SK-N-SH treated with all-trans-retinoic acid at 6 μM for 48 hours (cell line): ENCODE data around the gene DHRS3.
A peak's percentile ranks its signal among the peaks of the same experiment; 100 is the strongest.

Source experiments
- ATAC-seq: fragments of 200-7000 bp; cut with Tn5 transposase; 3 replicates; pipeline ENCODE4 v1.9.1; 2020; ENCODE audit warnings: mild to moderate bottlenecking, moderate library complexity
- ARNTL ChIP-seq: fragments of 450-650 bp; formaldehyde crosslinking; IDR thresholded peaks from 2 replicates; pipeline ENCODE4 v1.5.0; 2020; ENCODE audit warnings: low read depth, mild to moderate bottlenecking, moderate library complexity, borderline replicate concordance
- BACH2 ChIP-seq: fragments of 250-450 bp; sonication (Bioruptor Pico); IDR thresholded peaks from 2 replicates; pipeline ENCODE4 v1.9.0; 2021; ENCODE audit warnings: mild to moderate bottlenecking, borderline replicate concordance
- CSDC2 ChIP-seq: fragments of 250-450 bp; sonication (Bioruptor Pico); IDR thresholded peaks from 2 replicates; pipeline ENCODE4 v1.5.0; 2020; ENCODE audit warnings: mild to moderate bottlenecking, moderate library complexity
- ESRRG ChIP-seq: fragments of 250-450 bp; sonication (Bioruptor Pico); IDR thresholded peaks from 2 replicates; pipeline ENCODE4 v1.6.1; 2021; ENCODE audit warnings: mild to moderate bottlenecking
- GLIS3 ChIP-seq: fragments of 250-450 bp; sonication (Bioruptor Pico); IDR thresholded peaks from 2 replicates; pipeline ENCODE4 v1.5.0; 2020; ENCODE audit warnings: mild to moderate bottlenecking, moderate library complexity
- ISL1 ChIP-seq: fragments of 250-450 bp; sonication (Bioruptor Pico); IDR thresholded peaks from 2 replicates; pipeline ENCODE4 v2.1.2; 2022; ENCODE audit warnings: mild to moderate bottlenecking, moderate library complexity
- OSR1 ChIP-seq: fragments of 250-450 bp; sonication (Bioruptor Pico); IDR thresholded peaks from 2 replicates; pipeline ENCODE4 v1.8.0; 2022; ENCODE audit warnings: moderate library complexity, mild to moderate bottlenecking, inconsistent platforms
- POU6F1 ChIP-seq: fragments of 250-450 bp; sonication (Bioruptor Pico); IDR thresholded peaks from 2 replicates; pipeline ENCODE4 v1.8.0; 2021; ENCODE audit warnings: low read depth, mild to moderate bottlenecking, moderate library complexity, borderline replicate concordance
- PPARA ChIP-seq: fragments of 250-450 bp; sonication (Bioruptor Pico); IDR thresholded peaks from 2 replicates; pipeline ENCODE4 v1.5.0; 2020; ENCODE audit warnings: mild to moderate bottlenecking, borderline replicate concordance
- RARB ChIP-seq: fragments of 250-450 bp; sonication (Bioruptor Pico); IDR thresholded peaks from 2 replicates; pipeline ENCODE4 v1.8.0; 2021; ENCODE audit warnings: mild to moderate bottlenecking, moderate library complexity
- SNAI2 ChIP-seq: fragments of 250-450 bp; sonication (Bioruptor Pico); IDR thresholded peaks from 2 replicates; pipeline ENCODE4 v1.5.0; 2020; ENCODE audit warnings: mild to moderate bottlenecking, moderate library complexity
- TCF4 ChIP-seq: fragments of 250-450 bp; sonication (Bioruptor Pico); IDR thresholded peaks from 2 replicates; pipeline ENCODE4 v1.8.0; 2021; ENCODE audit warnings: mild to moderate bottlenecking, moderate library complexity, borderline replicate concordance
- TOX ChIP-seq: fragments of 250-450 bp; sonication (Bioruptor Pico); IDR thresholded peaks from 2 replicates; pipeline ENCODE4 v1.8.0; 2021; ENCODE audit warnings: mild to moderate bottlenecking, moderate library complexity, borderline replicate concordance
- TSHZ2 ChIP-seq: fragments of 250-450 bp; sonication (Bioruptor Pico); IDR thresholded peaks from 2 replicates; pipeline ENCODE4 v1.5.0; 2020; ENCODE audit warnings: mild to moderate bottlenecking, moderate library complexity
- ZC3H10 ChIP-seq: fragments of 250-450 bp; sonication (Bioruptor Pico); IDR thresholded peaks from 2 replicates; pipeline ENCODE4 v1.5.1; 2021; ENCODE audit warnings: mild to moderate bottlenecking, moderate library complexity
- ZFP3 ChIP-seq: fragments of 250-450 bp; sonication (Bioruptor Pico); IDR thresholded peaks from 2 replicates; pipeline ENCODE4 v1.5.0; 2020; ENCODE audit warnings: mild to moderate bottlenecking, moderate library complexity
- ZFP30 ChIP-seq: fragments of 450-650 bp; formaldehyde crosslinking; IDR thresholded peaks from 2 replicates; pipeline ENCODE4 v1.5.0; 2022; ENCODE audit warnings: mild to moderate bottlenecking, moderate library complexity
- ZNF565 ChIP-seq: fragments of 450-650 bp; formaldehyde crosslinking; conservative IDR thresholded peaks from 2 replicates; pipeline ENCODE4 v1.5.0; 2020; ENCODE audit warnings: low read depth, mild to moderate bottlenecking, moderate library complexity
- ZNF70 ChIP-seq: fragments of 450-650 bp; formaldehyde crosslinking; IDR thresholded peaks from 2 replicates; pipeline ENCODE4 v1.5.0; 2020; ENCODE audit warnings: mild to moderate bottlenecking, moderate library complexity
- ZNF8 ChIP-seq: fragments of 450-650 bp; formaldehyde crosslinking; IDR thresholded peaks from 2 replicates; pipeline ENCODE4 v1.5.0; 2020; ENCODE audit warnings: mild to moderate bottlenecking, moderate library complexity
- TF ChIP-seq, protein P1 (sequence below): fragments of 250-450 bp; sonication (Bioruptor Pico); IDR thresholded peaks from 2 replicates; pipeline ENCODE4 v1.5.1; 2021; ENCODE audit warnings: mild to moderate bottlenecking, moderate library complexity
- TF ChIP-seq, protein P2 (sequence below): fragments of 250-450 bp; sonication (Bioruptor Pico); IDR thresholded peaks from 2 replicates; pipeline ENCODE4 v1.5.1; 2020; ENCODE audit warnings: low read depth, mild to moderate bottlenecking, moderate library complexity
- TF ChIP-seq, protein P3 (sequence below): fragments of 250-450 bp; sonication (Bioruptor Pico); IDR thresholded peaks from 2 replicates; pipeline ENCODE4 v1.8.0; 2020; ENCODE audit warnings: mild to moderate bottlenecking, moderate library complexity, borderline replicate concordance

Gene DHRS3

DNA sequence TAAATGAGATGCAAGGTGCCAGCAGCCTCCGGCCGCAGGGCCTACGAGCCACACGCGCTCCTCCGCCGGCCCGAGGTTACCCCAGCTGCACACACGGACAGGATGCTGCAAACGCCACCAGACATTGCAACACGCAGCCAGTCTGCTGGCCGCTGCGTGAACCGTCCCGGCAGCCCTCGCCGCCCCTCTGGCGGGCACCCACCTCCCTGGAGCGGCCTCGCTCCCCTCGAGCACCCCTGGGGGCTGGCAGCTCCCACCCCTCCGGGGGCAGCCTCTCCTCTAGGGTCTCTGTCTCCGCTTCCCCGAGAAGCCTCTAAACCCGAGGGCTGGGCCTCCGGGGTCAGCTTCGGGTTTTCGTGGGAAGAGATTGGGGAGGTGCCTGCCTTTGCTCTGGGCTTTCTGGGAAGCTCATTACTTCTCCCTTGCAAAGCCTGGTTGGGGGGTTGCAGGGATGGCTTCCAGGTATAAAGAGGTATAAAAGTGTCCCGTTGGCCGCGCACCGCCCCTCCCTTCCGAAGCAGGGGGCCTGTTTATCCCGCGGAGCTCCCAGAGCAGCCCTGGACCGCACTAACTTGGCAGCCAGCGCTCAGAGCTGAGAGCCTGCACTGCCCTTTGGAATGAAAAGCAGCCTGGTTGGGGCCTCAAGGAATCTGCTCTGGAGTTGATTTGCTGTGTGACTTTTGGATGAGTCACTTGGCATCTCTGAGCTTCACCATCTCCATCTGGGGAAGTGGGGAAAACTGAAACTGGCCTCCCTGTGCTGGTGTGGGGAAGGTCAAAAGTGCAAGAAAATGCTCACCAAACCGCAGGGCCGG, 21.8 kb downstream of the DHRS3 start:
- peak; percentile 90 for ATAC-seq
- TF ChIP-seq ZNF565 (CRISPR knock-in tag), result peak; percentile 97
- TF ChIP-seq ZFP3 (CRISPR knock-in tag), result peak; percentile 88
- peak; percentile 84; the same call in 1 of the 2 replicates for TF ChIP-seq RARB (CRISPR knock-in tag)
- TF ChIP-seq TSHZ2 (CRISPR knock-in tag), result peak; percentile 97
- TF ChIP-seq PPARA (CRISPR knock-in tag), result peak; percentile 79; the same call in 1 of the 2 replicates
- TF ChIP-seq ZNF70 (CRISPR knock-in tag), result peak; percentile 72
- peak; percentile 95 for TF ChIP-seq SNAI2
- TF ChIP-seq ZFP30 (CRISPR knock-in tag), result peak; percentile 57; the same call in 1 of the 2 replicates
- peak; percentile 55 for TF ChIP-seq ZC3H10 (CRISPR knock-in tag)
- no peak; the same call in 1 of the 2 replicates for TF ChIP-seq ARNTL (CRISPR knock-in tag)
- peak; percentile 90; the same call in 1 of the 2 replicates for TF ChIP-seq ESRRG (CRISPR knock-in tag)
- TF ChIP-seq ZNF8 (CRISPR knock-in tag), result peak; percentile 65
- TF ChIP-seq TOX, result peak; percentile 65
- TF ChIP-seq TCF4 (CRISPR knock-in tag), result peak; percentile 80
- peak; percentile 79; the same call in 1 of the 2 replicates for TF ChIP-seq BACH2
- peak; percentile 98 for TF ChIP-seq GLIS3 (CRISPR knock-in tag)
- TF ChIP-seq, protein P1, sequence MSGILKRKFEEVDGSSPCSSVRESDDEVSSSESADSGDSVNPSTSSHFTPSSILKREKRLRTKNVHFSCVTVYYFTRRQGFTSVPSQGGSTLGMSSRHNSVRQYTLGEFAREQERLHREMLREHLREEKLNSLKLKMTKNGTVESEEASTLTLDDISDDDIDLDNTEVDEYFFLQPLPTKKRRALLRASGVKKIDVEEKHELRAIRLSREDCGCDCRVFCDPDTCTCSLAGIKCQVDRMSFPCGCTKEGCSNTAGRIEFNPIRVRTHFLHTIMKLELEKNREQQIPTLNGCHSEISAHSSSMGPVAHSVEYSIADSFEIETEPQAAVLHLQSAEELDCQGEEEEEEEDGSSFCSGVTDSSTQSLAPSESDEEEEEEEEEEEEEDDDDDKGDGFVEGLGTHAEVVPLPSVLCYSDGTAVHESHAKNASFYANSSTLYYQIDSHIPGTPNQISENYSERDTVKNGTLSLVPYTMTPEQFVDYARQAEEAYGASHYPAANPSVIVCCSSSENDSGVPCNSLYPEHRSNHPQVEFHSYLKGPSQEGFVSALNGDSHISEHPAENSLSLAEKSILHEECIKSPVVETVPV (CRISPR knock-in tag), result peak; percentile 32; the same call in 1 of the 2 replicates
- TF ChIP-seq, protein P2, sequence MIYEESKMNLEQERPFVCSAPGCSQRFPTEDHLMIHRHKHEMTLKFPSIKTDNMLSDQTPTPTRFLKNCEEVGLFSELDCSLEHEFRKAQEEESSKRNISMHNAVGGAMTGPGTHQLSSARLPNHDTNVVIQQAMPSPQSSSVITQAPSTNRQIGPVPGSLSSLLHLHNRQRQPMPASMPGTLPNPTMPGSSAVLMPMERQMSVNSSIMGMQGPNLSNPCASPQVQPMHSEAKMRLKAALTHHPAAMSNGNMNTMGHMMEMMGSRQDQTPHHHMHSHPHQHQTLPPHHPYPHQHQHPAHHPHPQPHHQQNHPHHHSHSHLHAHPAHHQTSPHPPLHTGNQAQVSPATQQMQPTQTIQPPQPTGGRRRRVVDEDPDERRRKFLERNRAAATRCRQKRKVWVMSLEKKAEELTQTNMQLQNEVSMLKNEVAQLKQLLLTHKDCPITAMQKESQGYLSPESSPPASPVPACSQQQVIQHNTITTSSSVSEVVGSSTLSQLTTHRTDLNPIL, result peak; percentile 7; the same call in 1 of the 2 replicates
- peak; percentile 94; the same call in 1 of the 2 replicates for TF ChIP-seq POU6F1 (CRISPR knock-in tag)
- peak; percentile 98 for TF ChIP-seq CSDC2 (CRISPR knock-in tag)
- peak; percentile 40 for TF ChIP-seq ISL1 (CRISPR knock-in tag)
- TF ChIP-seq OSR1 (CRISPR knock-in tag), result no peak
- TF ChIP-seq, protein P3, sequence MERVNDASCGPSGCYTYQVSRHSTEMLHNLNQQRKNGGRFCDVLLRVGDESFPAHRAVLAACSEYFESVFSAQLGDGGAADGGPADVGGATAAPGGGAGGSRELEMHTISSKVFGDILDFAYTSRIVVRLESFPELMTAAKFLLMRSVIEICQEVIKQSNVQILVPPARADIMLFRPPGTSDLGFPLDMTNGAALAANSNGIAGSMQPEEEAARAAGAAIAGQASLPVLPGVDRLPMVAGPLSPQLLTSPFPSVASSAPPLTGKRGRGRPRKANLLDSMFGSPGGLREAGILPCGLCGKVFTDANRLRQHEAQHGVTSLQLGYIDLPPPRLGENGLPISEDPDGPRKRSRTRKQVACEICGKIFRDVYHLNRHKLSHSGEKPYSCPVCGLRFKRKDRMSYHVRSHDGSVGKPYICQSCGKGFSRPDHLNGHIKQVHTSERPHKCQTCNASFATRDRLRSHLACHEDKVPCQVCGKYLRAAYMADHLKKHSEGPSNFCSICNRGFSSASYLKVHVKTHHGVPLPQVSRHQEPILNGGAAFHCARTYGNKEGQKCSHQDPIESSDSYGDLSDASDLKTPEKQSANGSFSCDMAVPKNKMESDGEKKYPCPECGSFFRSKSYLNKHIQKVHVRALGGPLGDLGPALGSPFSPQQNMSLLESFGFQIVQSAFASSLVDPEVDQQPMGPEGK (CRISPR knock-in tag), result no peak
- TF ChIP-seq, all 23 proteins: peak for 20

GRCh38 chr1:12595757-12596006, 22.3 kb downstream of the DHRS3 start:
- ATAC-seq, result peak; percentile 15; the same call in 2 of the 3 replicates
- no peak for TF ChIP-seq PPARA (CRISPR knock-in tag)
- TF ChIP-seq TOX, result no peak
- TF ChIP-seq, protein P2, result no peak
- TF ChIP-seq ZNF70 (CRISPR knock-in tag), result no peak
- no peak for TF ChIP-seq POU6F1 (CRISPR knock-in tag)
- TF ChIP-seq BACH2, result no peak
- TF ChIP-seq ZNF8 (CRISPR knock-in tag), result no peak
- TF ChIP-seq TSHZ2 (CRISPR knock-in tag), result no peak
- no peak for TF ChIP-seq ZC3H10 (CRISPR knock-in tag)
